NCI-H2029 treated with DMSO at 0.1 percent for 48 hours (cell line): ENCODE measurements around the gene DPP9.

Experiments
- DNase-seq: peaks from one replicate; lab custom pipeline; 2025; lab: John Stamatoyannopoulos, UW

Gene DPP9

DNA sequence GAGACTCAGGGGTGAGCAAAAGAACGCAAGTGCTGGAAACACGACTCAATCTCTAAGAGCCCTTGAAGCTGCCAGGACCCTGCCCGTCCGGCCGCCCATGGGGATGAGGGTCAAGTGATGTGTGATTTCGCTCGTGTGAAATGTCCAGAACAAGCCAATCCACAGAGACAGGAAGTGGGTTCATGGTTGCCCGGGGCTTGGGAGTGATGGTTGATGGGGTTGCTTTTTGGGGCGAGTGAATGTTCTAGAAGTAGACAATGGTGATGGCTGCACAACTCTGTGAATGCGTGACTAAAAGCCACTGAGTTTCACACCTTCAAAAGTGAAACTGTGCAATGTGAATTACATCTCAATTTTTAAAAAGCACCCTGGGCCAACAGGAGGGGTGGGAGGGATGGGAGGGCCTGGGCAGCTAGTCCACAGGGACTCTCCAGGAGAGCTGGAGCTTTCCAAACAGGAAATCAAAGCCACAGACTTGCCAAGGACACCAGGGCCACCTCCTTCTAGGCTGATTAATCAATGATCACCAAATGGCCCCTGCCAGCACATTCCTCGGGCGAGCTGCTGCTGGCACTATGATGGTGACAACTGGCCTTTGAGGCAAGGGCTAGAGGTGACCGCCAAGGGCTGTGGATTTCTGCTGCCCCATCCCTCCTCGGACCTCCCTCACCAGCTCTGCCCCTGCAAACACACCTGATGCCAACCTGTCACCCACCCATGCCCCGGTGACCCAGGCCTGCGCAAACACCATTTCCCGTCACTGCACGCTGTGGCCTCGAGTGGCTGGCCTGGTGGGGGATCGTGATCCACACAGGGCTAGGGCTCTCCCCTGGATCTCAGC lies 14.0 kb downstream of the DPP9 start:
- no peak for DNase-seq

DNA sequence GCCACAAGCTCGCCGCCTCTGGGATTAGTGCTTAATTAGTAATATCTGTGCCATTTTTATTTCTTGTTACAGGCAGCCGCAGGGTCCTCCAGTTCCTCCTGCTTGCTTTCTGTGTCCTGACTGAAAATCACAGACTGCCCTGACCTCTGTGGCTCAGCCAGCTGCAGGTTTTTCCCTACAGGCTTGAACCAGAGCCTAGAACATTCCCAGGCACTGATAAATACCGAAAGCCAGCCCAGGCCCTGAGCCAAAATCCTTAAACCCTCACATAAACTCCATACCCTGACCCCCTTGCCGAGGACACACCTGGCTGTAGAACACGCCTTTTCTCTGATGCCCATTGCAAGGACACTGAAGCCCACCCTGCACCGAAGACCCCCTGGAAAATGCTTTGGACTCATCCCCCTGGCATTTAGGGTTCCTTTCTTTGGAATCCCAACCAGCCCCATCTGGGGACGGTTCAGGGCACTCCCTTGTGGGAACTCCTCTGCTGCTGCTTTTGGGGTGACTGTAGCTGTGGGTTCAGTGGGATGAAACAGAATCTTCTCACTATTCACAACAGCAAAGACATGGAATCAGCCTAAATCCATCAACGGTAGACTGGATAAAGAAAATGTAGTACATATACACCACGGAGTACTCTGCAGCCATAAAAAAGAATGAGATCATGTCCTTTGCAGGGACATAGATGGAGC lies 15.5 kb downstream of the DPP9 start:
- DNase-seq: no peak

DNA sequence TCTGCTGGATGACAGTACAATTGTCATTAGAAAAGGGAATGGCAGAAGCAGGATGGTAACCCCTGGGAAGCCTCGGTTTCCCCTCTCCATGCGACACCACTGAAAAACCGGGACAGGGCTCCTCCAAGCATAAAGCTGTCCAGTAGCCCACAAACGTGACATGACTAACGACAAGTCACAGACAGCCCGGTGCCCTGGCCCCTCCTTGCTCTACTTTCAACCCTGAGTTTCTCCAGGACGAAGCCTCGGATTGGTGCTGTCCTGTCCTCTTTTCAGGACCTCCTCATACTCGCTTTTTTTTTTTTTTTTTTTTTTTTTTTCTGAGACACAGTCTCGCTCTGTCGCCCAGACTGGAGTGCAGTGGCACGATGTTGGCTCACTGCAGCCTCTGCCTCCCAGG lies 16.3 kb downstream of the DPP9 start:
- DNase-seq: no peak

DNA sequence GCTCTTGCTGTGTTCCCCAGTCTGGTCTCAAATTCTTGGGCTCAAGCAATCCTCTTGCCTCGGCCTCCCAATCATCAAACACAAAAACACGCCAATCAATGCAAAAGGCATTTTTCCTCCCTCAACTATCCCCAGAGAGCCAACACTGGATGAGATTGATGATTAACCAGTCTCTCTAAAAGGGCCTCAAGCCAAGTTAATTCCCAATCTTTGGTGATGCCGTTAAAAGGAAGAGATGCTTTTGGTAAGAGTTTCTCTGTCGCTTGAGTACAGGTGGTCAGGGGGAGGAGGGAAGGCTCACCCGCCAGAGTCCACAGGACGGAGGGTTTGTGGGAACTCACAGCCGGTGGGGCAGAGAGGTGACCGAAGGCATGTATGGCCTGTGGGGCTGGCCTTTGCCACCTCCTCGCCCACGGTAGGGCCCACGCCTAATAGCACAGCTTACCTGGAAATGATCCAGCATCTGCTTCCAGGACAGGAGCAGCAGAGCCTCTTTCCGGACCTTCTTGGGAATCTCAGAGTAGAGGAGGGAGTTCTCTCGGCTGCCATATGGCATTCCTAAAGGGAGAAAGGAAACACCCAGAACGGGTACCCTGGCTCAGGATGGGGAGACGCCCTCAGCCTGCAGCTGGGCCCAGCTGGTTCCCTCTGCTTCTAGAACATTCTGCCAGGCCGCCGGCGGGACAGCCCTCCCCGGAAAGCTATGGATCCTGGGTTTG lies 18.1 kb downstream of the DPP9 start:
- DNase-seq: no peak

DNA sequence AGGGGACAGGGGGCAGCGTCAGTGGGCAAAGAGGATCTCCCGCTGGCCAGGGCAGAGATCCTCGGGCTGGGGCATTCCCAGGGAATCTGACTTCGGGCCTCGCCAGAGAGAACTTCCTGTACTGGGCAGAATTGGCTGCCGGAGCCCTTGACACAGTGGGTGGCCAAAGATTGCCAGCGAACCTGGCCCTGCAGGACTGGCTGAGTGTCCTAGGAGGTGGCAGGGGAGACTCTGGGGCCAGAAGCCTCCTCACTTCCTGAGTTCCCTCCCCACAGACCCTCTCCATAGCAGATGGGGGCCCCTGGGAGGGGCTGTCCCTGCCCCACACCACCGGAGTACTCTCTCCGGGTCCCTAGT lies 19.3 kb downstream of the DPP9 start:
- no peak for DNase-seq

DNA sequence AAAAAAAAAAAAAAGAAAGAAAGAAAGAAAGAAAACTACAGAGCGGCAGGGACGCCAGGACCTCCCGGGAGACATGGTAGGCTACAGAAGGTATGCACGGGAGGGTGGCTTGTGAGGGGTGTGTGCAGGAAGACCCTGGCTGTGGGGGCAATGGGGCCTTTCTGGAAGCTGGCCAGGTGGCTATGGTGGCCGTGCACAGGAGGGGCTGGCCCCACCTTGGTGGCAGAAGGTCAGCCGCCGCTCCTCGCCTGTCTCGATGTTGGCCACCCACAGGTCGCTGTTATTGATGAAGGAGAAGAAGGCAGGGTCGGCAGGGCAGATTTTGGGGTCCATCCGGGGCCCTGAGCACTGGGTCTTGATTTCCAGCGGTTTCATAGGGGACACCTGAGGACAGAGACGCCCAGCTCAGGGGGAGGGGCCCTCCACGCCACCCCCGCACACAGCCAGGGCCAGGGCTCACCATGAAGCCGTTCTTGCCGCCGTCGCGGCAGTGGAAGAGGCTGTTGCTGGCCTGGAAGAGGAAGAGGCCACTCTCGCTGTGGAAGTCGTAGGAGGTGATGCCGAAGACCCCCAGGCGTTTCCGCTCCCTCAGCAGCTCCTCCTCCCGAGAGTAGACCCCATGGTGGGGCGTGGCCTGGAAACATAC lies 19.8 kb downstream of the DPP9 start:
- DNase-seq: no peak

DNA sequence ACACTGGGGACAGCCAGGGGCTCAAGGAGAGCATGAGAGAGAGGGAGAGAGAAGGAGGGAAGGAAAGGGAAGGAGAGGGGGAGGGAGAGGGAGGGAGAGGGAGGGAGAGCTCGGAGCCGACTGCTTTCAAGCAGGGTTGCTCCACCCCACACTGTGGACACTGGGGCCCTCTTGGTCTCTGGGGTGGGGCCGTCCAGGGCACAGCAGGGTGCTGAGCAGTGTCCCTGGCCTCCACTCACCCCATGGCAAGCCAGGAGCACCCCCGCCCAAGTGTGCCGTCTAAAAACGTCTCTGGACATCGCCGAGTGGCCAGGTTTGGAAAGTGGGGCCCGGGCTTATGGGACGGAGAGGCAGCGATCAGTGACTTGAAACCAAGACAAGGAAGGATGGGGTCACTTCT lies 20.9 kb downstream of the DPP9 start:
- DNase-seq: no peak

DNA sequence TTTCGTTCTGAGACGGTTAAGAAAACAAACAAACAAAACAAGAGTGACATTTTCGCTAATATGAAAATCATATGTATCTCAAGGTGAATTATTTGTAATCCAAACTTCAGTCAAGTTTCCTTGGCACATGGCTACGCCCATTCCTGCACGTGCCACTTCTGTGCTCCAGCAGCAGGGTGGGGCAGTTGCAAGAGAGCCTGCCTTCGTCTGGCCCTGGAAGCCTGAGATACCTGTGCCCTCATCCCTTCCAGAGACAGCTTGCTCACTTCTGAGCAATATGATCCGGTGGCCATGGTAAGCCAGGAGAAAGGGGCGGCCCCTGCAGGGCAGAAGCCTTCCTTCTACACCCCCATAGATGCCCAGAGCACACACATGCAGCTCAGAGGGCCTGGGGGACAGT lies 22.1 kb downstream of the DPP9 start:
- DNase-seq: no peak

DNA sequence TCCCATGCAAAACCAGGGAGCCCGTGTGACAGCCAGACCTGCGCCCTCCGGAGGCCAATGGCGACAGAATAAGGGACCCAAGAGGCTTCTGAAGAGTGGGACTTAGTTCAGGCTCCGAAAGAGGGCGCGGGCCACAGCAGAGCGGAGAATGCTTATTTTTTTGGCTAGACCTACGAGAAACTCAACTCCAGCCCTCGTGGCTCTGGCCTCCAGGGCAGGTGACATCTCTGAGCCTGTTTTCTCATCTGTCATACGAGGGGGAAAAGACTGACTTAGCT lies 23.0 kb downstream of the DPP9 start:
- DNase-seq: no peak

DNA sequence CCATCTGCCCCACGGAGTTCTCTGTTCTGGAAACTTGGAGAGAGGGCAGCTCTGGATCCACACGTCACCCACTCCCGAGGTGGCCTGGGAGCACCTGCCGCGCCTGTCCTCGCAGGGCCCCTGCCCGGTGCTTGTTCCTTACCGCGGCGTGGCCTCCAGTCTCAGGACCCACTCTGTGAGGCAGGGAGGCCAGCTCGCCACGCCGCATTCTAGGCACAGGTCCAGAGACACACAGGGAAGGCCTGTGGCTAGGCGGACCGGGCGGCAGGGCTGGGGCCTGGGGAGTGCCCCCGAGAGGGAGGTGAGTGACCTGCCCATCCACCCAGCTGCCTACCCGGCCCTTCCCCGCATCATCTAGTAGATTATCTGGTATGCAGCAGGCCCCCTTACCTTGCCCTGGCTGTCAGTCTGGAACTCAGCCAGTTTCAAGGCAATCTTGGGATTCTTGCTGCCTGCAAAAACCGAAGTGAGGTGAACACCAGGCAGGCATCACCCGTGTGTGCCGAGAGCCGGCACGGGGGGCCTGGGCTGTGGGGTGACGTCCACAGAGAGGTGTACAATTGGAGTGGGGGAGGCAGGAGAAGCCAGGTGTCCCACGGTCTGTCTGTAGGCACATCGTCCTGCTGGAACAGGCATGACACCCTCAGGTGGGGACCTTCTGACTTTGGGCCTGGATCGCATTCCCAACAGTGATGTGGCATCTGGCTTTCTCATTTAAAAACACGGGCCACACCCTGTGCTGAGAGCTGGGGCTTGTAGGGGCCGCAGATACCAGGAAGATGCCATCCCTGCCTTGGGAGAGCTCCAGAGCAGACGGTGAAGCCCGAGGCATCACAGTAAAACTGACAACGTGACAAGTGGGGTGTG lies 23.6 kb downstream of the DPP9 start:
- no peak for DNase-seq

DNA sequence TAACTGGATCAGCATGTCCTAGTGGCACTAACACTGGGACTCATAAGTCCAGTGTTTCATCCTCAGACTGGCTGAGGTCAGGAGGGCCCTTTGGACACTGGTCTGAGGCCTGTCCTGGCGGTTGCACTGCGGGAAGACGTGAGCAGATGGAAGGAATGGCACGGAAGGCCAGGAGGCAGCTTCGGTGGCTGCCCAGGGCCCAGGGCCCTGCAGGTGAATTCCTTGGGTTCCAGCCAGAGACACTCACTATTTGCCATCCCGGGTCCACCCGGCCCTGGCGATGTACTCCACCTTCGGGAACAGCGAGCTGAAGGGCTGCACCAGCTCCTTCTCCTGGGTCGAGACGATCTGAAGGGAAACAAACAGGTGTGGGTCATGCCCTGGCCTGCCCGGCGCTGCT lies 26.3 kb downstream of the DPP9 start:
- DNase-seq: no peak

DNA sequence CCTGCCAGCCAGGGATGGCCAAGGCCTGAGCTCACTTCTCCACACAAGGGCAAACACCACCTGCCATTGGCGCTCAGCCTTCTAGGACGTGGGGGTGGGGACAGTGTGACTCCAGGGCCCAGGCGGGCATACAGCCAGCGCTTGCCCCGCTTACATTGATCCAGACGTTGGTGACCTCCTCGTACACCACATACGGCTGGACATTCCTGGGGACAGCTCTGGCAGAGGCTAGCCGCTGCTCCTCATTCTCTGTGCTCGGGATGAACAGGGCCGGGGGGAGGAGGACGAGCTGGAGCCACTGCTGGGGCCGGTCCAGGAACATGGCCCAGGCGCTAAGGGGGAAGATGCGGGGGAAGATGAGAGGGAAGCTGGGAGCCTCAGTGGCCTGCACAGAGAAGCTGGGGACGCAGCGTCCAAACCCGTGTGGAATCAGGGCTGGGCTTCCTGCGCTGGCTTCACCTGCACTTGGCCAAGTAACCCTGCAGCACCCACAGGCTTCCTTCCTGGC lies 28.4 kb downstream of the DPP9 start:
- DNase-seq: peak; percentile 45

DNA sequence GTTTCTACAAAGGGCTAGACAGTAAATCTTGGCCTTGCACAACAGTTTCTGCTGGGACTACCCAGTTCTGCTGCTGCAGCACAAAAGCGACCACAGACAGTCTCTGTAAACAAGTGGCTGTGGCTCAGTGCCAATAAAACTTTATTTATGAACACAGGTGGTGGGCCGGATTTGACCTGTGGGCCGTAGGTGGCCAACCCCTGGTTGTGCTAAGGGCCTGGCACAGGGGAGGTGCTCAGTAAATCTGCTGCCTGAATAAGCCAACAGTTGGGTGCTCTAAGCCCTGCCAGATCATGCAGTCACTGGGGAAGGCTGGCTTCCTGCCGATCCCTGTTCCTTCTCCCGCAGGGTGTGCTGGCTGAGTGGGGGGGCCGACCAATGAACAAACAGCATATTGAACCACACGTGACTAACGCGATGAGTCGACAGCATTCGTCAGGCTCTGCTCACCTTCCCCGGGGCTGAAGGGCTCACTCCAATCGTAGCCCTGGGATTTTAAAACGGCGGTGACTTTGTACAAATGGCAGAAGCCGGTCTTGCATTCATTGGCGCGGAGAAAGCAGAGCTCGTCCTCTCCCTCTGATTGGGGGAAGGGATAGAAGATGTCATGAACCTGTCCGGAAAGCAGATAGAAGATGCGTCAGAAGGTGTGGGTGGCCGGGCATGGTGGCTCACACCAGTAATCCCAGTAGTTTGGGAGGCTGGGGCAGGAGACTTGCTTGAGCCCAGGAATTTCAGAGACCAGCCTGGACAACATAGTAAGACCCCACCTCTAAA lies 29.2 kb downstream of the DPP9 start:
- peak; percentile 93 for DNase-seq

DNA sequence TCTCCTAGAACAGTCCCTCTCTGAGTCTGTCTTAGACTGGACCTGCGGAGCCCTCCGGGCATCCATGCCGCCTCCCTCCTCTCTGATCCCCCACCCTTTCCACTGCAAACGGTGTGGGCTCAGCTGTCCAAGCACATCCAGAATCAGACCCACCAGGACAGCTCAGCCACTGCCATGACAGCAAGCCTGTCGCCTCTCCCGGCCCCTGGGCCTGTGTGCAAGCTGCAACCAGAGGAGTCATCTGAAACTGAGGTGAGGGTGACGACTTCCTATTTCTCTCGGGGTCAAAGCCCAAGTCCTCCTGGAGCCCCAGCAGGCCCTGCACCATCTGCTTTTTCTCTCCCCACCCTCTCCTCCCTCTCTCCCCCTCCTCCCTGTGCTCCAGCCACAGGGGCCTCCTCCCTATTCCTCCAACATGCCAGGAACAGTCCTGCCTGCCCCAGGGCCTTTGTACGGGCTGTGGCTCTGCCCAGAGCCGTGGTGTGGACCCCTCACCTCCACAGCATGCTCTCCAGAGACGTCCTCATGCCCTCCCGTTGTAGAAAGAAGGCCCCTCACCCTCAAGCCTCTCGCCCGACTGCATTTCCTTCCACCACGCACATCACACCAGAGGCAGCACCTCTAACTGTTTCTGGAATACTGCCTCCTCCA lies 30.0 kb downstream of the DPP9 start:
- DNase-seq: no peak

DNA sequence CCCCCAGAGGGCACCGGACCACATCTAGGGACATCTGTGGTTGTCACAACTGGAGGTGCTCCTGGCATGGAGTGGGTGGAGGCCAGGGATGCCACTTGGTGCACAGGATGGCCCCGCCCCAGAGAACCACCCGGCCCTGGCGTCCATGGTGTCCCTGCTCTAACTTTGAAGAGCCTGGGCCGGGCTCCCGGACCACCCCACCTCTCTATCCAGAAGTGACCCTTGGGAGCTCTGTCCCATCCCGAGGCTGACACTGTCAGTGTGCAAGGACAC lies 30.6 kb downstream of the DPP9 start:
- no peak for DNase-seq

DNA sequence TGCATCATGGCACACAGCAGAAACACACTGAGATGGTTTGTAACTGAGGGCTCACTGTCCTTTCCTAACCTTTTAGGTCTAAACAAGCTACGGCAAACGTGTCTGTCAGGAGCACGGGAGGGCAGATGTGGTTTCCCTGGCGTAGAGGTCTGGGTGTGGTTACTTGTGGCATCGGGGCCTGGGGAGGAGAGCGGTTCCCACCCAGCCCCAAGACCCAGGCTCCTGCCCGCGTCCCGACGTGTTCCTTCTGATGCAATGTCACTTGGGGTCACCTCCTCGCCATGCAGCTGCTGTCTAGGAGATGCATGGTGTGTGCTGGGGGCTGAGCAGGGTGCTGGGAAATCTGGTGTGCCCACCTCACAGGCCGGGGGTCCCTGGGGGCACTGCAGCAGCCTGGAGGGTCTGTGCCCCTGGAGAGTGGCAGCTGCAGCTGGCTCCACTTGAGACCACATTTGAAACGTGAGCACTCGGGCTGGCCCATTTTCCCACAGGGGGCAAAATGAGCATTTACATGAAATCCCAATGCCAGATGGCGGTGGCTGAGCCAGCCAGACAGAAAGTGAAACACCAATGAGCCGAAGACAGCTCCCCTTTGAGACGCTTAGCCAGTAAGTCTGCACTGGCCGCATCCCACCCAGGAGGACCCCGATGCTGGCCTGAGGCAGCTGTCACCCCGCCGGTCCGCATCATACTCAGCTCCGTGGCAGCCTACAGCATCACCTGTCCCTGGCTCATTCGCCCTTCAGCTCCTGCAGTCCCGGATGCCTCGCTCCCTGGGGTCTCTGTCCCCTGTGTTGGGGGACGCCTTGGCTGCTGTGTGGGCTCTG lies 31.2 kb downstream of the DPP9 start:
- no peak for DNase-seq

DNA sequence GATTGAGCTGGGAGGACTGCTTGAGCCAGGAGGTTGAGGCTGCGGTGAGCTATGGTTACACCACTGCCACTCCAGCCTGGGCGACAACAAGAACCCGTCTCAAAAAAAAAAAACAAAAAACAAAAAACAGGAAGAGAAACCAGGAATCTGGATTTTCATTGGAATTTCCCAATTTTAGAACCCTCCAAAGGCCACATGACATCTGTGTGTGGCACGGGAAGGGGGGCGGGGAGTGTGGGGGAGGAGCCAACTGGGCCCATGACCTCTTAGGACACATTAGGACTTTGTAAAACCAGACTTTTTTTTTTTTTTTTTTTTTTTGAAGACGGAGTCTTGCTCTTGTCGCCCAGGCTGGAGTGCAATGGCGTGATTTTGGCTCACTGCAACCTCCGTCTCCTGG lies 32.3 kb downstream of the DPP9 start:
- DNase-seq: no peak

DNA sequence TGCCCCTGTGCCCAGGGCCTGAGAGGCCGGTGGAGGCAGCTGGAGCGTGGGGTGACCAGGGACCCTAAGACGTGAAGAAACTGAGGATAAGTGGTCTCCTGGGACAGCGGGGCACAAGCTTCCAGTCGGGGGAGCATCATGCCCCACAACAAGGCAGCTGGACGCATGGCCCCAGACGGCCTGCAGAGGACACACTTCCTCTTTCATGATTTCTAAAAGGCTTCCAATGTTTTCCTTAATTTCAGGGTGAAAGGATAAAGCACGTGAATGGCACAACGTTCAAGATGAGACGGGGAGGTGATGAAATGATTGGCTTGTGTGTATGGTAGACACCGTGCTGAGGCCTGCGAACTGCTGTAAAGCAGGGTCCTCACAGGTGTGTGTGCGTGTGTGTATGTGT lies 33.3 kb downstream of the DPP9 start:
- no peak for DNase-seq

DNA sequence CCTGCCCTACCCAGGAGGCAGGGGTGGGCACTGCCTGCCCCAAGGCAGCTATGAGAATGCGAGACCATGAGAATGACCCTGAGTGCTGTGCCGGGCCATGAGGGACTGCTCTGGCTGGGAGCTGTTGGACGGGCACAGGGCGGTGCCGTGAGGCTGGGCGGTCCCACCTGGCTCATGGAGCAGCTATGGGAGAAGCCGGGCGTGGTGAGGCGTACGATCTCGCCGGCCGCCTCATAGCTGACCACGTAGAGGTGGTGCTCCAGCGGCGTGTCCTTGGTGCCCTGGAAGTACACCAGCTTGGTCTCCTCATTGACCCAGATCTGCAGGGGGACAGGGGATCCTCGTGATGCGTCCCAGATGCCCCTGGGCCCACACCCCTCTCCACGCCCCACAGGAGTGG lies 34.2 kb downstream of the DPP9 start:
- no peak for DNase-seq

DNA sequence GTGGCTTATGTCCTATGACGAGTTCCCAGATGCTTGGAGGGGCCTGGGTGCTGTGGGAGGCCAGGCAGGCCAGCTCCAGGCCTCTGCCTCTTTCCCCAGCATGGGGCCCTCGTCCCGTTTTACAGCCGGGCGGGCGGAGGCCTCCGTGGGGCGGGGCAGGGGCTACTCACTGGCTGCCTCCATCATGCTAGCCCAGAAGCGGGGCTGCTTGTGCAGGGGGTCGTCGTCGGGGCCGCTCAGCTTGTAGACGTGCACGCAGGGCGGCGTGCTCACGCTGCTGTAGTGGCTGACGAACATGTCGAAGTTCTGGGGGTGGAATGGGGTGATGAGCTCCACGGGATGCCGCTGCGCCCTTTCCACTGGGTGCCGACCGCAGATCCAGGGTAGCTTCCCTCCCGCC lies 35.1 kb downstream of the DPP9 start:
- no peak for DNase-seq
